Neural cell (in vitro differentiated cells): ENCODE measurements around the gene FLYWCH2. TPM values are rescaled to one million over a fixed set of nuclear protein-coding genes. Genes with fewer than 3 reads are reported as not detected.
A peak's percentile ranks its signal among the peaks of the same experiment; 100 is the strongest.

Experiments
- H2AFZ ChIP-seq: fragments of 200-600, 300-800 bp; sonication (generic), shearing (Covaris generic); 2 replicates; pipeline ENCODE4 v1.6.0; 2014; ENCODE audit warnings: low read depth, mild to moderate bottlenecking, antibody characterized with exemption, low read length, moderate library complexity
- H3F3A ChIP-seq: fragments of 200-600 bp; shearing (Covaris generic); 2 replicates; pipeline ENCODE4 v1.6.1; 2016; ENCODE audit warnings: mild to moderate bottlenecking, moderate library complexity, mixed read lengths, antibody characterized with exemption, low read length; ENCODE audit not compliant: insufficient read depth, poor library complexity, severe bottlenecking
- H3K27ac ChIP-seq: fragments of 200-600, 300-800 bp; sonication (generic), shearing (Covaris generic); 2 replicates; pipeline ENCODE4 v1.5.1; 2014; ENCODE audit warnings: mild to moderate bottlenecking, low read length, moderate library complexity
- H3K27me3 ChIP-seq: fragments of 300-800, 200-600 bp; sonication (generic), shearing (Covaris generic); 2 replicates; pipeline ENCODE4 v1.6.0; 2014; ENCODE audit warnings: mild to moderate bottlenecking, low read depth, low read length, moderate library complexity; ENCODE audit not compliant: insufficient read depth
- H3K36me3 ChIP-seq: fragments of 300-800, 200-600 bp; sonication (generic), shearing (Covaris generic); 2 replicates; pipeline ENCODE4 v1.5.1; 2014; ENCODE audit warnings: mild to moderate bottlenecking, antibody characterized with exemption, low read length, moderate library complexity; ENCODE audit not compliant: insufficient read depth
- H3K4me2 ChIP-seq: fragments of 300-800, 200-600 bp; sonication (generic), shearing (Covaris generic); 2 replicates; pipeline ENCODE4 v1.6.0; 2014; ENCODE audit warnings: mild to moderate bottlenecking, low read length
- H3K4me3 ChIP-seq: fragments of 300-800, 200-600 bp; sonication (generic), shearing (Covaris generic); 2 replicates; pipeline ENCODE4 v1.5.1; 2014; ENCODE audit warnings: mild to moderate bottlenecking, low read length, moderate library complexity
- H3K79me2 ChIP-seq: fragments of 200-600 bp; shearing (Covaris generic); replicated peaks from 2 replicates; pipeline ENCODE4 v1.6.0; 2014; ENCODE audit warnings: mild to moderate bottlenecking, low read length, moderate library complexity; ENCODE audit not compliant: insufficient read depth
- H3K9ac ChIP-seq: fragments of 300-800, 200-600 bp; sonication (generic), shearing (Covaris generic); 2 replicates; pipeline ENCODE4 v1.6.1; 2016; ENCODE audit warnings: mild to moderate bottlenecking, low read length, mixed read lengths
- H3K9me2 ChIP-seq: fragments of 200-600 bp; shearing (Covaris generic); 2 replicates; pipeline ENCODE4 v1.6.1; 2016; ENCODE audit warnings: mild to moderate bottlenecking, low read length, mixed read lengths; ENCODE audit not compliant: insufficient read depth
- H3K9me3 ChIP-seq: fragments of 200-600, 300-800 bp; sonication (generic), shearing (Covaris generic); 2 replicates; pipeline ENCODE4 v1.6.1; 2016; ENCODE audit warnings: mild to moderate bottlenecking, mixed run types, low read length, moderate library complexity, mixed read lengths
- H4K20me1 ChIP-seq: fragments of 200-600 bp; shearing (Covaris generic); 2 replicates; pipeline ENCODE4 v1.6.1; 2016; ENCODE audit warnings: mild to moderate bottlenecking, mixed run types; ENCODE audit not compliant: insufficient read depth
- EP300 ChIP-seq: fragments of 450-650 bp; conservative IDR thresholded peaks from 2 replicates; pipeline ENCODE4 v1.6.1; 2014; ENCODE audit warnings: antibody characterized with exemption, mild to moderate bottlenecking, moderate library complexity; ENCODE audit not compliant: poor library complexity, severe bottlenecking
- EZH2 ChIP-seq: fragments of 200-600, 300-800 bp; shearing (Covaris generic), sonication (generic); IDR thresholded peaks from 2 replicates; pipeline ENCODE4 v1.6.1; 2014; ENCODE audit warnings: antibody characterized with exemption, low read length, borderline replicate concordance, mild to moderate bottlenecking; ENCODE audit not compliant: insufficient read depth, poor library complexity, severe bottlenecking
- MXI1 ChIP-seq: fragments of 450-650 bp; conservative IDR thresholded peaks from 2 replicates; pipeline ENCODE4 v1.6.1; 2014; ENCODE audit warnings: antibody characterized with exemption, mild to moderate bottlenecking; ENCODE audit not compliant: poor library complexity, severe bottlenecking
- POLR2AphosphoS5 ChIP-seq: IDR thresholded peaks from 2 replicates; pipeline ENCODE4 v1.6.1; 2012
- RAD21 ChIP-seq: fragments of 450-650 bp; conservative IDR thresholded peaks from 2 replicates; pipeline ENCODE4 v1.6.1; 2014; ENCODE audit warnings: antibody characterized with exemption, mild to moderate bottlenecking, moderate library complexity
- SMC3 ChIP-seq: fragments of 450-650 bp; conservative IDR thresholded peaks from 2 replicates; pipeline ENCODE4 v1.6.1; 2014; ENCODE audit warnings: antibody characterized with exemption, mild to moderate bottlenecking, moderate library complexity; ENCODE audit not compliant: poor library complexity
- TAF1 ChIP-seq: IDR thresholded peaks from 2 replicates; pipeline ENCODE4 v1.6.1; 2012; ENCODE audit warnings: low read depth
- polyA plus RNA-seq: library from polyadenylated mRNA; depleted of rRNA; stranded (reverse); fragments of >200 nt; gene quantifications from 2 replicates; pipeline ENCODE4 v1.2.3, GENCODE V29; 2014
- TF ChIP-seq, protein P1 (sequence below): fragments of 450-650 bp; IDR thresholded peaks from 2 replicates; pipeline ENCODE4 v1.5.1; 2014; ENCODE audit warnings: antibody characterized with exemption, mild to moderate bottlenecking, moderate library complexity; ENCODE audit not compliant: poor library complexity, severe bottlenecking
- TF ChIP-seq, protein P2 (sequence below): IDR thresholded peaks from 2 replicates; pipeline ENCODE4 v1.6.1; 2012; ENCODE audit warnings: borderline replicate concordance

Gene FLYWCH2
- polyA plus RNA-seq, 1 donor from 2014 or later, result 193 TPM

DNA sequence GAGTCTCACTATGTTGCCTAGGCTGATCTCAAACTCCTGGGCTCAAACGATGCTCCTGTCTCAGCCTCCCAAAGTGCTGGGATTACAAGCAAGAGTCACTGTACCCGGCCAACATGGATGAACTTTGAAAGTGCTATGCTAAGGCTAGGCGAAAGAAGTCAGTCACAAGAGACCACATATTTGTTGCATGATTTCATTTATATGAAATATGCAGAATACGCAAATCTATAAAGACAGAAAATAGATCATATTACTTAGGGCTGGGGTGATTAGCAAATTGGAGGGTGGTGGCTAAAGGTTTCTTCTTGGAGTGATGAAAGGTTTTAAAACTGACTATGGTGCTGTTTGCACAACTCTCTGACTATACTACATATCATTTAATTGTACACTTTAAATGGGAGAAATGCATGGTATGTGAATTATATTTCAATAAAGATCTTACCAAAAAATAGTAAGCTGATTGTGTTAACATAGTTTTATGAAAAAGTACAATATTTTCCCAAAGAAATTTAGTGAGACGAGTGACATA is 27.5 kb downstream of the FLYWCH2 start:
- H3K4me2 ChIP-seq, result no peak overlapping the region
- H3F3A ChIP-seq, result no peaks in the 10 kb centered on the region
- H3K9me3 ChIP-seq, result no peaks in the 10 kb centered on the region
- no peaks in the 10 kb centered on the region for H3K27me3 ChIP-seq
- no peak overlapping the region for H3K9ac ChIP-seq
- no peak overlapping the region for H3K27ac ChIP-seq
- H2AFZ ChIP-seq, result no peak overlapping the region
- no peak overlapping the region for H3K4me3 ChIP-seq
- TF ChIP-seq EP300 (no peak), MXI1 (no peak), EZH2 (no peak), RAD21 (no peak), TAF1 (no peak), POLR2AphosphoS5 (no peak), SMC3 (no peak)
- TF ChIP-seq, protein P1, sequence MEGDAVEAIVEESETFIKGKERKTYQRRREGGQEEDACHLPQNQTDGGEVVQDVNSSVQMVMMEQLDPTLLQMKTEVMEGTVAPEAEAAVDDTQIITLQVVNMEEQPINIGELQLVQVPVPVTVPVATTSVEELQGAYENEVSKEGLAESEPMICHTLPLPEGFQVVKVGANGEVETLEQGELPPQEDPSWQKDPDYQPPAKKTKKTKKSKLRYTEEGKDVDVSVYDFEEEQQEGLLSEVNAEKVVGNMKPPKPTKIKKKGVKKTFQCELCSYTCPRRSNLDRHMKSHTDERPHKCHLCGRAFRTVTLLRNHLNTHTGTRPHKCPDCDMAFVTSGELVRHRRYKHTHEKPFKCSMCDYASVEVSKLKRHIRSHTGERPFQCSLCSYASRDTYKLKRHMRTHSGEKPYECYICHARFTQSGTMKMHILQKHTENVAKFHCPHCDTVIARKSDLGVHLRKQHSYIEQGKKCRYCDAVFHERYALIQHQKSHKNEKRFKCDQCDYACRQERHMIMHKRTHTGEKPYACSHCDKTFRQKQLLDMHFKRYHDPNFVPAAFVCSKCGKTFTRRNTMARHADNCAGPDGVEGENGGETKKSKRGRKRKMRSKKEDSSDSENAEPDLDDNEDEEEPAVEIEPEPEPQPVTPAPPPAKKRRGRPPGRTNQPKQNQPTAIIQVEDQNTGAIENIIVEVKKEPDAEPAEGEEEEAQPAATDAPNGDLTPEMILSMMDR, result no peak
- TF ChIP-seq, protein P2, sequence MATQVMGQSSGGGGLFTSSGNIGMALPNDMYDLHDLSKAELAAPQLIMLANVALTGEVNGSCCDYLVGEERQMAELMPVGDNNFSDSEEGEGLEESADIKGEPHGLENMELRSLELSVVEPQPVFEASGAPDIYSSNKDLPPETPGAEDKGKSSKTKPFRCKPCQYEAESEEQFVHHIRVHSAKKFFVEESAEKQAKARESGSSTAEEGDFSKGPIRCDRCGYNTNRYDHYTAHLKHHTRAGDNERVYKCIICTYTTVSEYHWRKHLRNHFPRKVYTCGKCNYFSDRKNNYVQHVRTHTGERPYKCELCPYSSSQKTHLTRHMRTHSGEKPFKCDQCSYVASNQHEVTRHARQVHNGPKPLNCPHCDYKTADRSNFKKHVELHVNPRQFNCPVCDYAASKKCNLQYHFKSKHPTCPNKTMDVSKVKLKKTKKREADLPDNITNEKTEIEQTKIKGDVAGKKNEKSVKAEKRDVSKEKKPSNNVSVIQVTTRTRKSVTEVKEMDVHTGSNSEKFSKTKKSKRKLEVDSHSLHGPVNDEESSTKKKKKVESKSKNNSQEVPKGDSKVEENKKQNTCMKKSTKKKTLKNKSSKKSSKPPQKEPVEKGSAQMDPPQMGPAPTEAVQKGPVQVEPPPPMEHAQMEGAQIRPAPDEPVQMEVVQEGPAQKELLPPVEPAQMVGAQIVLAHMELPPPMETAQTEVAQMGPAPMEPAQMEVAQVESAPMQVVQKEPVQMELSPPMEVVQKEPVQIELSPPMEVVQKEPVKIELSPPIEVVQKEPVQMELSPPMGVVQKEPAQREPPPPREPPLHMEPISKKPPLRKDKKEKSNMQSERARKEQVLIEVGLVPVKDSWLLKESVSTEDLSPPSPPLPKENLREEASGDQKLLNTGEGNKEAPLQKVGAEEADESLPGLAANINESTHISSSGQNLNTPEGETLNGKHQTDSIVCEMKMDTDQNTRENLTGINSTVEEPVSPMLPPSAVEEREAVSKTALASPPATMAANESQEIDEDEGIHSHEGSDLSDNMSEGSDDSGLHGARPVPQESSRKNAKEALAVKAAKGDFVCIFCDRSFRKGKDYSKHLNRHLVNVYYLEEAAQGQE, result no peak
- no peaks in the 10 kb centered on the region for H3K36me3 ChIP-seq
- no peaks in the 10 kb centered on the region for H4K20me1 ChIP-seq
- H3K9me2 ChIP-seq, result no peaks in the 10 kb centered on the region
- peaks cover 4% of the 10 kb centered on the region for H3K79me2 ChIP-seq

DNA sequence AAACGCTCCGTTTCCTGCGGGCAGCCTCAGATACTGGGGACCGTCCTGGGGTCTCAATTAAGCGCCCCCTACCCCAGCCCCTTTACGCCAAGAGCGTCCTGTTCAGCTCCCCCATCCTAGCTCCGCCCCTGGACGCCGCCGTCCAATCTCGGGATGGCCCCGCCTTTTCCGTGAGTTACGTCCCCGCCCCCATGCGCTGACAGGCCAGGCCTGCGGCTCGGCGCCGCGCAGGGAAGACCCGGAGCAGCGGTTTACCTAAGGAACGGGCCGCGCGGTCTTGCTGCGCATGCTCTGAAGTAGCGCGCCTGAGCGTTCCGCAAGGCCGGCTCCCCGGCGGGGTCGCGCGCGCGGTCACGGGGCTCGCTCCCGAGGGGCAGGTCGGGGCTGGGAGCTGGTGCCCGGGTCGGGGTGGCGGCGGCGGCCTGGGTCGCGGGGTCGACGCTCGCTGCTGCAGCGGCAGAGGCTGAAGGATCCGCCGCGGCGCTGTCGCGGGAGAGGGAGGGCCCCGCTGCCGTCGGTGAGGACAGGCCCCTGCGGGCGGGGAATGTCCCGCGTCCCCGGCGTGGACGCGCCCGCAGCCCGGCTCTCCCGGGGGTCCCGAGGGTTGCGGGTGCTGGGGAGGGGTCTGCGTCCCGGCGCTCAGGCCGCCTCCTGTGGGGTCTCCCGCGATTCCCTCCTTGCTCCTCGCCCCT is 28.8 kb downstream of the FLYWCH2 start, which contains the start of gene FLYWCH1:
Gene FLYWCH1 (plus strand): TSS at position 294 of the 692 bp plus-strand sequence. CDS start 17,755 bp downstream, outside the sequence.
- Histone ChIP-seq H3K9me3 (no peaks in the 10 kb centered on the region), H3K79me2 (peaks cover 4% of the 10 kb centered on the region), H3K4me2 (peak within 1 kb of the TSS; percentile 74), H2AFZ (peak within 1 kb of the TSS; percentile 90), H3K27ac (peak within 1 kb of the TSS; percentile 73), H3K4me3 (peak within 1 kb of the TSS; percentile 93), H3F3A (no peaks in the 10 kb centered on the region), H3K9me2 (no peaks in the 10 kb centered on the region), H3K27me3 (no peaks in the 10 kb centered on the region), H3K9ac (peak within 1 kb of the TSS; percentile 79), H4K20me1 (no peaks in the 10 kb centered on the region), H3K36me3 (no peaks in the 10 kb centered on the region)
- TF ChIP-seq POLR2AphosphoS5 (peak; percentile 79), TAF1 (no peak), MXI1 (peak; percentile 64), EZH2 (no peak), SMC3 (no peak), EP300 (peak; percentile 82), RAD21 (no peak)
- TF ChIP-seq, protein P2, result peak; percentile 34
- TF ChIP-seq, protein P1, result peak; percentile 43
